Kidney epithelial cell (primary cell): ENCODE measurements around the gene PRR15L. TPM values are rescaled to one million over a fixed set of nuclear protein-coding genes. Genes with fewer than 3 reads are reported as not detected.
A peak's percentile ranks its signal among the peaks of the same experiment; 100 is the strongest.

ENCODE experiments used
- DNase-seq: peaks from one replicate; pipeline ENCODE4 v3.0.0-alpha.2; 2010; ENCODE audit warnings: low read depth
- H3K27me3 ChIP-seq: 2 replicates; pipeline ENCODE4 v1.6.0; 2011; ENCODE audit warnings: low read length; ENCODE audit not compliant: control insufficient read depth, insufficient read depth
- H3K36me3 ChIP-seq: 2 replicates; pipeline ENCODE4 v1.5.1; 2011; ENCODE audit warnings: low read length; ENCODE audit not compliant: control insufficient read depth, insufficient read depth
- H3K4me3 ChIP-seq: 2 replicates; pipeline ENCODE4 v1.5.1; 2011; ENCODE audit warnings: low read depth, mild to moderate bottlenecking, control low read depth, low read length
- CTCF ChIP-seq: IDR thresholded peaks from 2 replicates; pipeline ENCODE4 v1.5.1; 2011; ENCODE audit warnings: mild to moderate bottlenecking, moderate library complexity, low read length, control low read depth, inconsistent platforms; ENCODE audit not compliant: insufficient read depth, poor library complexity, severe bottlenecking
- total RNA-seq: library from RNA; depleted of rRNA; stranded (reverse); fragments of >200 nt; gene quantifications from 2 replicates; pipeline ENCODE4 v1.2.3, GENCODE V29; 2015

PRR15L gene
- total RNA-seq, 1 donor from 2014 or later: 0.92 TPM

GRCh38 chr17:47962901-47963300 is 5.2 kb upstream of the PRR15L start:
- Histone ChIP-seq H3K36me3 (no peaks in the 10 kb centered on the region), H3K27me3 (no peaks in the 10 kb centered on the region), H3K4me3 (no peak overlapping the region)
- no peak for TF ChIP-seq CTCF
- DNase-seq: no peak

DNA sequence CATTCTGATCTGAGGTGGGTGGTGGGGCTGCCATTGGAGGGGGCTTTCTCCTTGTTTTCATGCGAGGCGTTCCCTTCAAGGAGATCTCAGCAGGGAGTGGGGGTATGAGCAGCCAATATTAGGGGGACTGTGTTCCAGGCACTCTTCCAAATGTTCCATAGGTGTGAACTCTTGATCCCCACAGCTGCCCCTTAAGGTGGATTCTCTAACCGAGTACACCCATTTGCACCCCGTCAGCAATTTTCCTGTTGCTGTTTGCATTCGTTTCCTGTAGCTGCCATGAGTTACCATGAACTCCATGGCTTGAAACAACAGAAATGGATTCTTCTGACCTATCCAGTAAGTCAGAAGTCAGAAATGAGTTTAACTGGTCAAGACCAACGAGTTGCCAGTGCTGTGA is 3.7 kb upstream of the PRR15L start:
- DNase-seq: no peak
- Histone ChIP-seq H3K36me3 (no peaks in the 10 kb centered on the region), H3K27me3 (no peaks in the 10 kb centered on the region), H3K4me3 (no peak overlapping the region)
- TF ChIP-seq CTCF: no peak

- no peak overlapping the region for H3K4me3 ChIP-seq
- H3K36me3 ChIP-seq: no peaks in the 10 kb centered on the region
- no peaks in the 10 kb centered on the region for H3K27me3 ChIP-seq
- TF ChIP-seq CTCF: no peak
- no peak for DNase-seq
Measured at GRCh38 chr17:47959825-47960655, 2.4 kb upstream of the PRR15L start.

- H3K36me3 ChIP-seq: no peaks in the 10 kb centered on the region
- TF ChIP-seq CTCF: no peak
- DNase-seq: no peak
- peak overlapping the region; percentile 3 for H3K4me3 ChIP-seq
- H3K27me3 ChIP-seq: no peaks in the 10 kb centered on the region
Measured at GRCh38 chr17:47956791-47957590, 692 bp downstream of the PRR15L start.

DNA sequence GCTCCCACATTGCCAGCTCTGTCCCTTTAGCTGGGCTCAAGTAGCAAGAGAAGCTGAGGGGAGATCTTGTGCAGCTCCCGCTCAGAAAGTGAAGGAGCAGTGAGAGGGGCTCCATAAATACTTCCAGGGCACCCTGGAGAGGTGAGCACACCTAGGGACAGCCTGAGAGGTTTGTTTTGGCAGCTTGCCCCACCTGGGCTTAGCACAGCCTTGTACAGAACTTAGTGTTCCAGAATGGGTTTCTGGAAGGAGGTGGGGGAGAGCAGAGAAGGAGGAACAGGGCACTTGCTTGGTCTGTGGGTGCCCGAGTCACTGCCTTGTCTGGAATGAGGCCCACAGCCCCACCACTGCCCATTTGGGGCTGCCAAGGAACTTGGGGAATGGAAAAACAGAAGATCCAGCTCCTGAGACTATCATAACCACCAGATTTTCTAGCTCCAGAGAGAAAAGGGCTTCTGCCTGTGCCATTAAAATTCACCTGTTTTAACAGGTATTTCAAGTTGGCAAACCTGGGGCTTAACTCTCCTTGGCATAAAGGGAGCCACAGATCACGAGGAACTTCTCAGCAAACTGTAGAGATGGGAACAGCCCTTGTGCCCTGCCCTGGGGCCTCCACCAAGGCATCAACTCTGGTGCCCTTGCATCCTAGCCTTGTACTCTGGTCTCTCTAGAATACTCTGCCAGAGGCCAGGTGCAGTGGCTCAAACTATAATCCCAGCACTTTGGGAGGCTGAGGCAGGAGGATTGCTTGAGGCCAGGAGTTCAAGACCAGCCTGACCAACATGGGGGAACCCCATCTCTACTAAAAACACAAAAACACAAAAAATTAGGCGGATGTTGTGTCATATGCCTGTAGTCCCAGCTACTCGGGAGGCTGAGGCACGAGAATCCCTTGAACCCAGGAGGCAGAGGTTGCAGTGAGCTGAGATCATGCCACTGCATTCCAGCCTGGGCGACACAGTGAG is 1.9 kb downstream of the PRR15L start:
- TF ChIP-seq CTCF: no peak
- no peak overlapping the region for H3K4me3 ChIP-seq
- no peaks in the 10 kb centered on the region for H3K36me3 ChIP-seq
- DNase-seq: no peak
- H3K27me3 ChIP-seq: no peaks in the 10 kb centered on the region
